Measurements from ENCODE around the gene FAM240A.

Gene FAM240A

GRCh38 chr3:46661776-46662766, 49.7 kb downstream of the FAM240A start:
- DNase-seq (ENCODE audit: low spot score) (no peak), FAIRE-seq (no peak)

DNA sequence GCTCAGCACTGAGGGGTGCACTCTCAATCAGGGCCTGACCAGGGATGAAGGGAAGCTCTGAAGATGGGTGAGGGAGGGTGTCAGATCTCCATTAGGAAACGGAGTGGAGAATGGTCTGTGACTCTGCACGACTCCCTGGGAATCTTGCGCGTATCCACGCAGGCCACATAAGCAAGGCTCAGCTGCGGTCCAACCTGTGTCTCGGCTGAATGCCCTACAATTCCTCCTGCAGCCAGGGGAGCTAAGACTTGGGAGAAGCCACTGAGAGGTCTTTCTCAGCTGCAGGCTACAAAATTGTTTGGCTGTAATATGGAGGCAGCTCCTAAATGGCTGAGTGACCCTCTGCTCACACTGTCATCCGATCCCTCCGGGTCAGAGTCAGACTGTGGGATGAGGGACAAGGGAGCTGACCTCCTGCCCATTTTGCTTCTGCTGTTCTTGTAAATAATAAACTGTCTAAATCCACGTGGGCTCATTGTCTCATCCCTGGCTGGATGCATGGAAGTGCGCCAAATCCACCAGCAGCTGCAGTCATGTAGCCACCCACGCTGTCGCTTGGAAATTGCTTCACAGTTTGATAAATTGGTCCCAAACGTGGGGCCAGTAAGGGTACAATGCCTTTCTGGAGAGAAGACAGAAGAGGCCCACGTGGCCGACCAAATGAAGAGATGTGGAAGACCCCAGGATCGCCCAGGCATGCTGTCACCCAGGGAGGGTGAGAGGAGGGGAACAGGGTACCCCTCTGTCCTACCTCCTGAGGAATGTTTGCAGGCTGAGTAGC, 50.6 kb downstream of the FAM240A start:
- no peak for FAIRE-seq

GRCh38 chr3:46663591-46664135, 51.3 kb downstream of the FAM240A start:
- no peak for FAIRE-seq
- DNase-seq (ENCODE audit: low spot score) = no peak

More for the DNA sequence above, 50.6 kb downstream of the FAM240A start:
- DNase-seq (ENCODE audit: low spot score) = no peak

GRCh38 chr3:46664188-46664970, 52.1 kb downstream of the FAM240A start:
- FAIRE-seq (no peak), DNase-seq (ENCODE audit: low spot score) (no peak)

DNA sequence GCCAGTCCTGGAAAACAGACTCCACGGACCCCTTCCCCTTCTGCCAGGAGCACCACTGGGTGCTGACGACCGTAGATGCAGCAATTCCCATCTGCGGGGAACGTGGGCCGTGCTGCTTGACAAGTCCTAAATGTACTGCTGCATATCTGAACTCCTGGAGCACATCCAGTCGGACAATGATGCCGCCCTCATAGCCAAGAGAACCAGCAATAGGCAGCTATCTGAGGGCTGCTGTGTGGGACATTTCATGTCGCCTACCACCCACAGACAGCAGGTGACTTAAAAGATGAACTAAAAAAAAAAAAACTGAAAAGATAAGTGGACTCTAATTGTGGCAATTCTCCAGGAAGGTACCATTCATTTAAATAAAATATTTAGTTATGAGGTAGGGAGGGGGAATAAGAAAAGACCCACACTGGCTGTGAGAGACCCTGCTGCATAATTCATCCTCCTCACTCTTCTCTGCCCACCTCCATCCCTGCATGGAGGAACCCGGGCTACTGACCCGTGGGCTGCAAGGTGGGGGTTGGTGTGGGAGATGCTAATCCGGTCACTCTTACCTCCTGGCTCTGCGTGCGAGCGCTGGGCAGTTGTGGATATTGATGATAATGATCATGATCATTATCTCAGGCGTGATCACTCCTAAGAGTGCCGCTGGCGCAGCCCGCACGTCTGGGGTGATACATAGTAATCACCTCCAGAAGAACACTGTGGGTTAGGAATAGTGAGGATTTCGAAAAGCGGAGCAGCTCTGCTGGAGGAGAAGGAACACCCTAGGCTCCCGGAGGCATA, 52.8 kb downstream of the FAM240A start:
- no peak for FAIRE-seq

GRCh38 chr3:46665763-46666452, 53.6 kb downstream of the FAM240A start:
- DNase-seq (ENCODE audit: low spot score) = no peak
- no peak for FAIRE-seq

More for the DNA sequence above, 52.8 kb downstream of the FAM240A start:
- DNase-seq (ENCODE audit: low spot score) = no peak

GRCh38 chr3:46666453-46666845, 54.1 kb downstream of the FAM240A start:
- FAIRE-seq = no peak
- no peak for DNase-seq (ENCODE audit: low spot score)

- FAIRE-seq = no peak
These were observed 54.8 kb downstream of the FAM240A start for GRCh38 chr3:46667061-46667621.

DNA sequence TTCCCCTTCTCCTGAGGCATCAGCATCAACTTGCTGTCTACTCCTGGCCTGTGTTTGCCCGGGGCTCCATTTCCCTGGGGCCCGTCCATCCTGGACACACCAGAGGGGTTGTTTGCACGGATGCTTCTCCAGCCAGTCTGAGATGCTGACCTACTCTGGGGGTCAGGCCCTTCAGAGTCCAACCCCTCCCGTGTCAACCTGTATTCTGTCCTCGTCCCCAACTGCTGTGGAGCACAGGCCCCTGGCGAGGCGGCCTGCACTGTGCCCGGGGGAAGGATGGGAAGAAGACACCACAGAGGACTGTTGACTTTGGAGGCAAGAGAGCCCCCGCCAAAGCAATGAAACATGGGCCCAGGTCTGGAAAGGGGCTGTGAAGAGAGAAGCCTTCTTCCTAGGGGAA, 55.3 kb downstream of the FAM240A start:
- DNase-seq (ENCODE audit: low spot score) (no peak), FAIRE-seq (no peak)

More at GRCh38 chr3:46667061-46667621, 54.8 kb downstream of the FAM240A start:
- DNase-seq (ENCODE audit: low spot score) = no peak

DNA sequence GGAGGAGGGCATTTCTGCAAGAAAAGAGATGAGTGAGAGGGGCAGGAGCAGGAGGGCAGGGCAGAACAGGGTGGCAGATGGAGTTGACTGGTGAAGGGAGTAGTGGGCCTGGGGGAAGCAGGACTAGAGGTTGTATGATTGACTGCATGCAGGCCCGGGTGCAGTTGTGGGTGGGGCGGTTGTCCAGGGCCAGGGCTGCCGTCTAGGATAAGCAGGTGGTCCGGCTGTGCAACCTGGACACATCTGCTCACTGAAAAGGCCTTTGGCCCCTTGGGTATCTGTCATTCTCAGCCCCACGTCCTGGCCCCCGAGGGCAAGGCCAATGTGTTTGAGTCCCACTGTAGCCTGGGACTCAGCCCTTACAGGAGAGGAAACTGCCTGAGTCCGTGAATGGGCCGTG, 55.8 kb downstream of the FAM240A start:
- no peak for DNase-seq (ENCODE audit: low spot score)

GRCh38 chr3:46668591-46668990, 56.3 kb downstream of the FAM240A start:
- FAIRE-seq = no peak
- DNase-seq (ENCODE audit: low spot score) = no peak

More for the DNA sequence above, 55.8 kb downstream of the FAM240A start:
- FAIRE-seq = no peak

DNA sequence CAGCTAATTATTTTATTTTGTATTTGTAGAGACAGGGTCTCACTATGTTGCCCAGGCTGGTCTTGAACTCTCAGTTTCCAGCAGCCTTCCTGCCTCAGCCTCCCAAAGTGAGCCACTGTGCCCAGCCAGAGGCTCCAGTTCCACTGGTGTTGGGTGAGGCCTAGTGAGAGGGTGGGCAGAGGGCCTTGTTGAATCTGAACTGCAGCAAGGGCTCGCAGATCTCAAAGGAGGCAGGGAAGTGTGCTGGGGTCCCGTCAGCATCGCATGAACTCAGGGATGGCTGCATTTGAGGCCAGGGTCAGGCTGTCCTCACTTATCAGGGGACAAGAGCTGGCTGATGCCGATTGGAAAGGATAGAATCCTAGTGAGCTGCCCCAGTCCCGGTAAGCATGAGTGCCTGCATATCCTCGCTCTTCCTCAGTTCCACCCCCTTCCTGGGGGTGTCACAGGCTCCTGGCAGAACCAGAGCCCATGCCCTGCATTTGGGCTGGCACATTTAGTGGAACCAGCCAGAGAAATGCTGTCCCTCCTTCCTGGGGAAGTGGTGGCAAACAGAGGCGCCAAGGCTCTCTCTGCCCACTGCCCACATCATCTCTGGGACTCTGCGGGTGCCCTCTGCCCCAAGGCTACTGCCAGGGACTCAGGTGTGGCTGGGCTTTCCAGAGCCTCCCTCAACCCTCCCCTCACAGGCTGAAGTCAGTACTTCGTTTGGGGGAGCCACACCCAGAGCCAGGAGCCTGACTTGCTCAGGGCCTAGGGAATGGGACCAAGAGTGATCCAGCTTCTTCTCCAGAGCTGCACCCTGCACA, 57.1 kb downstream of the FAM240A start:
- FAIRE-seq (no peak), DNase-seq (ENCODE audit: low spot score) (no peak)

- FAIRE-seq (no peak), DNase-seq (ENCODE audit: low spot score) (no peak)
These were observed 57.9 kb downstream of the FAM240A start for GRCh38 chr3:46670000-46670890.

GRCh38 chr3:46670891-46671427, 58.6 kb downstream of the FAM240A start:
- DNase-seq (ENCODE audit: low spot score) = no peak
- no peak for FAIRE-seq

DNA sequence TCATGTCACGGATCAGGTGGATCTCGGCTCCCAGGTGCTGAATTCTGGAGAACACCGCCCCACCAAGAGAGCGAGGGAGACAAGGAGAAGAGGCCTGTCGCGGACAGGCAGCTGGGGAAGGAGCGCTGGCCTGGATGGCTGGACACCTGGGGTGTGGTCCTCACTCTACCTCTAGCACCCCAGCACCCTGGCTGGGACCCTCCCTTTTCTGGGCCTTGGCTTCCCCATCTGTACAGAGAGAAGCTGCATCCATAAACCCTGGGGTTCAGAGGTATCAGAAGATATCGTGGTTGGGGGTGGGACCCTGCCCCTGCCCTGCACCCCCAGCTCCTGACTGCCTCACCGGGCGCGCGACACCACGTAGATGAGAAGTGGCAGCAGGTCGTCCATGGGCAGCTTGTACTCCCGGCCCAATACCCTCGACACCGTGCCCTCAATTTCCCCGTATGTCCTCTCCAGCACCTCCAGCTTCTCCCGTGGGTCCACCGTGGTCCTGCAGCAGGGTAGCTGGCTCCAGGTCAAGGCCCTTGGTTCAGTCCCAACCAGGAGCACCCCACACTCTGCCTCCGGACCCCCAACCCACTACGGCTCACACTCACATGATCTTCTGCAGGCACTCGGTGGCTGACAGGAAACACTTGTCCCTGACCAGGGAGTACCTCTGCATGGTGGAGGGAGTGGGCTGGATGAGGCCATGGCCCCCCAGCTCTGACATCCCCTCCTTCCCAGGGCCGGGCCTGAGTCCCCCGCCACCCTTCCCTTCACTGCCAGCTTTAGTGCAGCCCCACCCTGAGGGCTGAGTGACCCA, 59.4 kb downstream of the FAM240A start:
- DNase-seq (ENCODE audit: low spot score) (no peak), FAIRE-seq (no peak)

- no peak for FAIRE-seq
- no peak for DNase-seq (ENCODE audit: low spot score)
These were observed 60.0 kb downstream of the FAM240A start for GRCh38 chr3:46672349-46672695.
